Measurements from ENCODE around the gene ASIC3.

Gene ASIC3

DNA sequence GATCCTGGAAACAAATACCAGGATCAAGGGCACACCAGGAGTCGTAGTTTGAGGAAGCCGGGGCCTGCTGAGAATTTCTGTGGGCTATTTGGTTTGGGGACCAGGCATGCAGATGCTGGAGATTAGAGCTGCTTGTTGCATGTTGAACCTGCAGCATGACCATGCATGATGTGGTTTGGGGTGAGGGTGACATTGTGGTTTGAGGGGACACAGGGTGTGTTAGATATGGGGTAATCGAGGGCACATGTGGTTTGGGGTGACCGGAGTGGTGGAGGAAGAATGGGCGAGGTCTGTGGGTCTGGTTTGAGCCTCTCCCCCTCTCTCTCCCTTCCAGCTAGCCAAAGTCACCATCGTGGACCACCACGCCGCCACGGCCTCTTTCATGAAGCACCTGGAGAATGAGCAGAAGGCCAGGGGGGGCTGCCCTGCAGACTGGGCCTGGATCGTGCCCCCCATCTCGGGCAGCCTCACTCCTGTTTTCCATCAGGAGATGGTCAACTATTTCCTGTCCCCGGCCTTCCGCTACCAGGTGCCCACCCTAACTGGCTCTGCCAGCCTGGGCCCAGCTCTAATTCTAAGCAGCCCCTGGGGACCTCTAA is 47.3 kb upstream of the ASIC3 start:
- Histone ChIP-seq H3K14ac (ENCODE audit: low read length) (no peak overlapping the region), H3K9ac (ENCODE audit: low read depth, low read length, poor library complexity) (no peak overlapping the region), H2BK15ac (ENCODE audit: low read length) (peak overlapping the region; percentile 52), H3K9me3 (replicated peaks in 1 of 2; ENCODE audit: control insufficient read depth in 2 of 2, insufficient read depth in 1 of 2, low read depth in 1 of 2, low read length in 2 of 2) (no peaks in the 10 kb centered on the region), H3K4me1 (ENCODE audit: control insufficient read depth in 2 of 2, insufficient read depth in 1 of 2, low read depth in 1 of 2, low read length in 2 of 2) (peaks cover 4 to 7% of the 10 kb centered on the region in 2 donors), H3K23ac (ENCODE audit: low read depth, low read length, poor library complexity) (peak overlapping the region; percentile 10), H3K4me2 (ENCODE audit: insufficient read depth, low read length, poor library complexity, severe bottlenecking) (no peak overlapping the region), H2BK12ac (ENCODE audit: low read length) (no peak overlapping the region), H2AFZ (ENCODE audit: low read length) (no peak overlapping the region), H3K79me1 (ENCODE audit: low read depth, low read length) (no peaks in the 10 kb centered on the region), H3K27ac (replicated peaks; ENCODE audit: low read length) (no peak overlapping the region), H3K4ac (ENCODE audit: low read length) (no peak overlapping the region), H2BK120ac (ENCODE audit: low read depth, low read length) (no peak overlapping the region), H2AK5ac (ENCODE audit: low read depth, low read length) (peak overlapping the region; percentile 57), H3K18ac (ENCODE audit: low read length) (peak overlapping the region; percentile 45), H4K8ac (ENCODE audit: low read depth, low read length) (no peak overlapping the region), H4K91ac (ENCODE audit: low read depth, low read length, poor library complexity) (no peak overlapping the region), H3K36me3 (replicated peaks in 1 of 2; ENCODE audit: control insufficient read depth in 2 of 2, insufficient read depth in 2 of 2, low read length in 2 of 2) (peaks cover 0 to 11% of the 10 kb centered on the region in 2 donors), H3K27me3 (ENCODE audit: control insufficient read depth in 3 of 3, insufficient read depth in 3 of 3, low read depth in 1 of 3, low read length in 3 of 3) (no peaks in the 10 kb centered on the region), H3K4me3 (ENCODE audit: low read length in 2 of 2) (no peak overlapping the region), H2BK5ac (ENCODE audit: low read length) (no peak overlapping the region)
- no CpG with 5 or more reads among the region's 13 CpGs for WGBS, 2 donors (ENCODE audit: extremely low coverage in 2 of 2, insufficient read length in 2 of 2, insufficient replicate concordance in 1 of 2)
- DNase-seq (ENCODE audit: low spot score) = no peak

DNA sequence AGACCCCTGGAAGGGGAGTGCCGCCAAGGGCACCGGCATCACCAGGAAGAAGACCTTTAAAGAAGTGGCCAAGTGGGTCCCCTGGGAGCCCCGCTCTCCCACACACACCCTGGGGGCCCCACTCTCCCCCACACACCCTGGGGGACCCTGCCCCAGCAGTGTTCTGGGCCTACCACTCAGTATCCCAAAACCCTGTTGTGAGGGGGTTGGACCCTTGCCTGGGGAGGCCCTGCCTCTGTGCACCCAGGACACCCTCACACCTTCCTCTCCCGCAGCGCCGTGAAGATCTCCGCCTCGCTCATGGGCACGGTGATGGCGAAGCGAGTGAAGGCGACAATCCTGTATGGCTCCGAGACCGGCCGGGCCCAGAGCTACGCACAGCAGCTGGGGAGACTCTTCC is 46.8 kb upstream of the ASIC3 start:
- H4K91ac ChIP-seq (ENCODE audit: low read depth, low read length, poor library complexity) = no peak overlapping the region
- WGBS, 2 donors (ENCODE audit: extremely low coverage in 2 of 2, insufficient read length in 2 of 2, insufficient replicate concordance in 1 of 2) = no CpG with 5 or more reads among the region's 16 CpGs

DNA sequence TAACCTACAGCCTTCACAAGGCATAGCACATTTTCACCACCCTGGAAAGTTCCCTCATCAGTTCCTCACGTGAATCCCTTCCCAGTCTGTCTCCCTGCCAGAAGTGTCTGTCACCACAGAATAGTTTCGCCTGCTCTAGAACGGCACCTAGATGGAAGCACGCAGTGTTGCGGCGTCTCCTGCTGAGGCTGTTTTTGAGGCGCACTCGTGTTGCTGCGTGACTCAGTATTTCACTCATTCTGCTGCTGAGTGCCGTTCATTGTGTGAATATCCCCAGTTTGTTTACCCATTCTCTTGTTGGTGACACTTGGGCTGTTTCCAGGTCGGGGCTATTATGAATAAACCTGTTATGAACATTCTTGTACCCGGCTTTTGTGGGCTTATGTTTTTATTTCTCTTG is 44.8 kb upstream of the ASIC3 start:
- Histone ChIP-seq H3K27me3 (ENCODE audit: control insufficient read depth in 3 of 3, insufficient read depth in 3 of 3, low read depth in 1 of 3, low read length in 3 of 3) (no peaks in the 10 kb centered on the region), H3K9me3 (replicated peaks in 1 of 2; ENCODE audit: control insufficient read depth in 2 of 2, insufficient read depth in 1 of 2, low read depth in 1 of 2, low read length in 2 of 2) (no peaks in the 10 kb centered on the region), H2AFZ (ENCODE audit: low read length) (no peak overlapping the region), H3K4me1 (ENCODE audit: control insufficient read depth in 2 of 2, insufficient read depth in 1 of 2, low read depth in 1 of 2, low read length in 2 of 2) (peaks cover 0 to 6% of the 10 kb centered on the region in 2 donors), H3K4me2 (ENCODE audit: insufficient read depth, low read length, poor library complexity, severe bottlenecking) (no peak overlapping the region), H2BK5ac (ENCODE audit: low read length) (no peak overlapping the region), H3K14ac (ENCODE audit: low read length) (no peak overlapping the region), H3K18ac (ENCODE audit: low read length) (no peak overlapping the region), H3K4me3 (ENCODE audit: low read length in 2 of 2) (no peak overlapping the region), H3K23ac (ENCODE audit: low read depth, low read length, poor library complexity) (no peak overlapping the region), H2AK5ac (ENCODE audit: low read depth, low read length) (no peak overlapping the region), H3K36me3 (replicated peaks in 1 of 2; ENCODE audit: control insufficient read depth in 2 of 2, insufficient read depth in 2 of 2, low read length in 2 of 2) (peaks cover 0 to 11% of the 10 kb centered on the region in 2 donors), H2BK12ac (ENCODE audit: low read length) (no peak overlapping the region), H3K4ac (ENCODE audit: low read length) (no peak overlapping the region), H4K91ac (ENCODE audit: low read depth, low read length, poor library complexity) (no peak overlapping the region), H3K9ac (ENCODE audit: low read depth, low read length, poor library complexity) (no peak overlapping the region), H4K8ac (ENCODE audit: low read depth, low read length) (no peak overlapping the region), H2BK15ac (ENCODE audit: low read length) (no peak overlapping the region), H3K79me1 (ENCODE audit: low read depth, low read length) (no peaks in the 10 kb centered on the region), H2BK120ac (ENCODE audit: low read depth, low read length) (no peak overlapping the region), H3K27ac (replicated peaks; ENCODE audit: low read length) (no peak overlapping the region)
- no CpG with 5 or more reads among the region's 12 CpGs for WGBS, 2 donors (ENCODE audit: extremely low coverage in 2 of 2, insufficient read length in 2 of 2, insufficient replicate concordance in 1 of 2)
- DNase-seq (ENCODE audit: low spot score) = no peak

More for the DNA sequence above, 46.8 kb upstream of the ASIC3 start:
- Histone ChIP-seq H2BK12ac (ENCODE audit: low read length) (no peak overlapping the region), H3K4me3 (ENCODE audit: low read length in 2 of 2) (no peak overlapping the region), H3K18ac (ENCODE audit: low read length) (peak overlapping the region; percentile 42), H2BK15ac (ENCODE audit: low read length) (peak overlapping the region; percentile 52), H3K4me1 (ENCODE audit: control insufficient read depth in 2 of 2, insufficient read depth in 1 of 2, low read depth in 1 of 2, low read length in 2 of 2) (peaks cover 4% of the 10 kb centered on the region in 2 donors), H3K4me2 (ENCODE audit: insufficient read depth, low read length, poor library complexity, severe bottlenecking) (no peak overlapping the region), H3K79me1 (ENCODE audit: low read depth, low read length) (no peaks in the 10 kb centered on the region), H3K4ac (ENCODE audit: low read length) (no peak overlapping the region), H2AFZ (ENCODE audit: low read length) (no peak overlapping the region), H2AK5ac (ENCODE audit: low read depth, low read length) (peak overlapping the region; percentile 77), H3K14ac (ENCODE audit: low read length) (peak overlapping the region; percentile 65), H2BK5ac (ENCODE audit: low read length) (no peak overlapping the region), H3K27me3 (ENCODE audit: control insufficient read depth in 3 of 3, insufficient read depth in 3 of 3, low read depth in 1 of 3, low read length in 3 of 3) (no peaks in the 10 kb centered on the region), H2BK120ac (ENCODE audit: low read depth, low read length) (no peak overlapping the region), H4K8ac (ENCODE audit: low read depth, low read length) (no peak overlapping the region), H3K36me3 (replicated peaks in 1 of 2; ENCODE audit: control insufficient read depth in 2 of 2, insufficient read depth in 2 of 2, low read length in 2 of 2) (peaks cover 0 to 11% of the 10 kb centered on the region in 2 donors), H3K27ac (replicated peaks; ENCODE audit: low read length) (no peak overlapping the region), H3K9ac (ENCODE audit: low read depth, low read length, poor library complexity) (no peak overlapping the region), H3K9me3 (replicated peaks in 1 of 2; ENCODE audit: control insufficient read depth in 2 of 2, insufficient read depth in 1 of 2, low read depth in 1 of 2, low read length in 2 of 2) (no peaks in the 10 kb centered on the region), H3K23ac (ENCODE audit: low read depth, low read length, poor library complexity) (peak overlapping the region; percentile 59)
- no peak for DNase-seq (ENCODE audit: low spot score)

DNA sequence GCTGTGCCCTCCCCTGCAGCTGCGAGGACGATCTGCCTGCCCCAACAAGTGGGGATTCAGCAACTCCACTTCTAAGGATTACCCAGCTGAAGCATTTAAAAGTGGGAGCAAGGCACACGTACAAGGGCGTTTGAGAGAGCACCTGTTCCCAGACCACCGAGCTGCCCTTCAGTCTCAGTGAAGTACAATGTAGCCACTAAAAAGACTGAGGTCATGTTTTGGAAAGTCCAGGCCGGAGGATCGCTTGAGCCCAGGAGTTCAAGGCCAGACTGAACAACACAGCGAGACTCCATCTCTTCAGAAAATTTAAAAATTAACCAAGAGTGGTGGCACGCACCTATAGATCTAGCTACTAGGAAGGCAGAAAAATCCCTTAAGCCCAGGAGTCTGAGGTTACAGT is 42.8 kb upstream of the ASIC3 start:
- Histone ChIP-seq H3K14ac (ENCODE audit: low read length) (no peak overlapping the region), H4K91ac (ENCODE audit: low read depth, low read length, poor library complexity) (no peak overlapping the region), H3K27me3 (ENCODE audit: control insufficient read depth in 3 of 3, insufficient read depth in 3 of 3, low read depth in 1 of 3, low read length in 3 of 3) (no peaks in the 10 kb centered on the region), H3K79me1 (ENCODE audit: low read depth, low read length) (no peaks in the 10 kb centered on the region), H3K4me3 (ENCODE audit: low read length in 2 of 2) (no peak overlapping the region), H3K36me3 (replicated peaks in 1 of 2; ENCODE audit: control insufficient read depth in 2 of 2, insufficient read depth in 2 of 2, low read length in 2 of 2) (peaks cover 0 to 9% of the 10 kb centered on the region in 2 donors), H4K8ac (ENCODE audit: low read depth, low read length) (no peak overlapping the region), H3K18ac (ENCODE audit: low read length) (no peak overlapping the region), H3K9me3 (replicated peaks in 1 of 2; ENCODE audit: control insufficient read depth in 2 of 2, insufficient read depth in 1 of 2, low read depth in 1 of 2, low read length in 2 of 2) (no peaks in the 10 kb centered on the region), H3K4ac (ENCODE audit: low read length) (no peak overlapping the region), H2BK15ac (ENCODE audit: low read length) (no peak overlapping the region), H3K4me1 (ENCODE audit: control insufficient read depth in 2 of 2, insufficient read depth in 1 of 2, low read depth in 1 of 2, low read length in 2 of 2) (peaks cover 13 to 18% of the 10 kb centered on the region in 2 donors), H3K23ac (ENCODE audit: low read depth, low read length, poor library complexity) (no peak overlapping the region), H3K9ac (ENCODE audit: low read depth, low read length, poor library complexity) (no peak overlapping the region), H3K27ac (replicated peaks; ENCODE audit: low read length) (no peak overlapping the region), H3K4me2 (ENCODE audit: insufficient read depth, low read length, poor library complexity, severe bottlenecking) (no peak overlapping the region), H2BK5ac (ENCODE audit: low read length) (no peak overlapping the region), H2BK120ac (ENCODE audit: low read depth, low read length) (no peak overlapping the region), H2AFZ (ENCODE audit: low read length) (no peak overlapping the region), H2AK5ac (ENCODE audit: low read depth, low read length) (no peak overlapping the region), H2BK12ac (ENCODE audit: low read length) (no peak overlapping the region)
- no CpG with 5 or more reads among the region's 9 CpGs for WGBS, 2 donors (ENCODE audit: extremely low coverage in 2 of 2, insufficient read length in 2 of 2, insufficient replicate concordance in 1 of 2)
- no peak for DNase-seq (ENCODE audit: low spot score)
